G401 (cell line): ENCODE measurements around the gene DLG2. TPM values are rescaled to one million over a fixed set of nuclear protein-coding genes. Genes with fewer than 3 reads are reported as not detected.

Experiments
- DNase-seq: peaks from one replicate; pipeline ENCODE4 v3.0.0-alpha.2; 2015; ENCODE audit warnings: low spot score
- in situ Hi-C: cut with HindIII; loops from 2 replicates; pipeline ENCODE4 v1.10.0; 2016; ENCODE audit warnings: low sequenced_read_pairs, mixed read lengths
- total RNA-seq: library from RNA; depleted of rRNA; stranded (reverse); fragments of >200 nt; shearing (Covaris generic); gene quantifications from 2 replicates; pipeline ENCODE4 v1.2.3, GENCODE V29; 2014

The DLG2 gene
- total RNA-seq, 1 experiment from 2014 or later = 3.8 TPM

GRCh38 chr11:84541731-84542340, 1085.3 kb downstream of the DLG2 start:
- DNase-seq = no peak
- in situ Hi-C loops = no loop called here

GRCh38 chr11:84536456-84536855, 1090.7 kb downstream of the DLG2 start:
- in situ Hi-C loops = no loop called here
- DNase-seq = no peak

GRCh38 chr11:84532364-84532763, 1094.8 kb downstream of the DLG2 start:
- DNase-seq = no peak
- in situ Hi-C loops = no loop called here

GRCh38 chr11:84526250-84526649, 1100.9 kb downstream of the DLG2 start:
- in situ Hi-C loops = no loop called here
- no peak for DNase-seq

GRCh38 chr11:84524422-84525051, 1102.6 kb downstream of the DLG2 start:
- peak; percentile 68 for DNase-seq
- in situ Hi-C loops = loop anchor here (25.0 kb wide), 1 partner anchor 137 kb away; no protein-coding TSS in a partner anchor

GRCh38 chr11:84522331-84522730, 1104.8 kb downstream of the DLG2 start:
- no peak for DNase-seq
- in situ Hi-C loops = loop anchor here (25.0 kb wide), 1 partner anchor 135 kb away; no protein-coding TSS in a partner anchor

- in situ Hi-C loops = loop anchor here (25.0 kb wide), 1 partner anchor 131 kb away; no protein-coding TSS in a partner anchor
- DNase-seq = no peak
Measured at GRCh38 chr11:84518631-84519183, 1108.4 kb downstream of the DLG2 start.

- in situ Hi-C loops = loop anchor here (25.0 kb wide), 1 partner anchor 127 kb away; no protein-coding TSS in a partner anchor
- DNase-seq = no peak
Measured at GRCh38 chr11:84514436-84514835, 1112.7 kb downstream of the DLG2 start.

GRCh38 chr11:84503503-84503902, 1123.6 kb downstream of the DLG2 start:
- no peak for DNase-seq
- in situ Hi-C loops = loop anchor here (25.0 kb wide), 1 partner anchor 116 kb away; no protein-coding TSS in a partner anchor

- in situ Hi-C loops = loop anchor here (25.0 kb wide), 1 partner anchor 114 kb away; no protein-coding TSS in a partner anchor
Measured at GRCh38 chr11:84501750-84502149, 1125.4 kb downstream of the DLG2 start.

GRCh38 chr11:84497981-84498411, 1129.1 kb downstream of the DLG2 start:
- in situ Hi-C loops = no loop called here
- DNase-seq = peak; percentile 14

More at GRCh38 chr11:84501750-84502149, 1125.4 kb downstream of the DLG2 start:
- DNase-seq = no peak

- no peak for DNase-seq
- in situ Hi-C loops = no loop called here
Measured at GRCh38 chr11:84497181-84497580, 1130.0 kb downstream of the DLG2 start.

GRCh38 chr11:84496122-84496521, 1131.0 kb downstream of the DLG2 start:
- DNase-seq = no peak
- in situ Hi-C loops = no loop called here

- DNase-seq = no peak
- in situ Hi-C loops = no loop called here
Measured at GRCh38 chr11:84480131-84480530, 1147.0 kb downstream of the DLG2 start.

- DNase-seq = peak; percentile 18
- in situ Hi-C loops = no loop called here
Measured at GRCh38 chr11:84476581-84476980, 1150.6 kb downstream of the DLG2 start.

- DNase-seq = no peak
- in situ Hi-C loops = no loop called here
Measured at GRCh38 chr11:84471501-84471900, 1155.6 kb downstream of the DLG2 start.

- in situ Hi-C loops = no loop called here
- DNase-seq = no peak
Measured at GRCh38 chr11:84468235-84468634, 1158.9 kb downstream of the DLG2 start.

- in situ Hi-C loops = no loop called here
- peak; percentile 62 for DNase-seq
Measured at GRCh38 chr11:84465040-84465439, 1162.1 kb downstream of the DLG2 start.

GRCh38 chr11:84455691-84456090, 1171.5 kb downstream of the DLG2 start:
- in situ Hi-C loops = no loop called here
- DNase-seq = no peak

- in situ Hi-C loops = no loop called here
- no peak for DNase-seq
Measured at GRCh38 chr11:84452211-84452610, 1174.9 kb downstream of the DLG2 start.
